ENCODE measurements around the gene RFNG. TPM values are rescaled to one million over a fixed set of nuclear protein-coding genes. Genes with fewer than 3 reads are reported as not detected.

The RFNG gene
- total and polyA plus RNA-seq, 2 of the 13 experiments (the other 11 are each of a cell fraction or from before 2014, with no cell fraction given), result 61.4 to 64.0 TPM

- TF ChIP-seq ZNF407 (CRISPR knock-in tag; IDR thresholded peaks at IDR 0.05; ENCODE audit: not compliant biosample characterization), result peak; percentile 22
- TF ChIP-seq HINFP (CRISPR knock-in tag; IDR thresholded peaks at IDR 0.05; ENCODE audit: low read depth), result peak; percentile 68; the same call in 1 of the 2 replicates
- peak; percentile 35; the same call in 1 of the 2 replicates for TF ChIP-seq SSRP1 (CRISPR knock-in tag; IDR thresholded peaks at IDR 0.05)
- TF ChIP-seq SPEN (CRISPR knock-in tag; IDR thresholded peaks at IDR 0.05; ENCODE audit: low read depth), result peak; percentile 100
- TF ChIP-seq ZNF639 (CRISPR knock-in tag; conservative IDR thresholded peaks at IDR 0.05), result peak; percentile 99
- peak; percentile 42 for TF ChIP-seq HNF4A (CRISPR knock-in tag; IDR thresholded peaks at IDR 0.05)
- TF ChIP-seq ZNF24 (IDR thresholded peaks at IDR 0.05), result no peak
- peak; percentile 94 for TF ChIP-seq ZFY (CRISPR knock-in tag; IDR thresholded peaks at IDR 0.05)
- TF ChIP-seq PAF1 (CRISPR knock-in tag; IDR thresholded peaks at IDR 0.05), result no peak
- peak; percentile 81; the same call in 1 of the 2 replicates for TF ChIP-seq ZNF563 (CRISPR knock-in tag; IDR thresholded peaks at IDR 0.05)
- 0 out of 2 replicates have a peak, but pooled peaks have one; percentile 55 for TF ChIP-seq ZBTB44 (CRISPR knock-in tag; IDR thresholded peaks at IDR 0.05)
- TF ChIP-seq ARNT (IDR thresholded peaks at IDR 0.05), result no peak
- 0 out of 2 replicates have a peak, but pooled peaks have one; percentile 57 for TF ChIP-seq CCDC6 (CRISPR knock-in tag; IDR thresholded peaks at IDR 0.05)
- no peak for TF ChIP-seq RFX3 (CRISPR knock-in tag; IDR thresholded peaks at IDR 0.05)
- TF ChIP-seq ESRRA (CRISPR knock-in tag; IDR thresholded peaks at IDR 0.05; ENCODE audit: low read depth), result peak; percentile 96
- no peak for TF ChIP-seq JDP2 (CRISPR knock-in tag; IDR thresholded peaks at IDR 0.05; ENCODE audit: borderline replicate concordance)
- peak; percentile 98 for TF ChIP-seq CBFB (CRISPR knock-in tag; IDR thresholded peaks at IDR 0.05)
- TF ChIP-seq DMAP1 (CRISPR knock-in tag; IDR thresholded peaks at IDR 0.05), result peak; percentile 81
- TF ChIP-seq ATM (IDR thresholded peaks at IDR 0.05; ENCODE audit: borderline replicate concordance), result no peak
Observed at GRCh38 chr17:82065638-82066303, 14.2 kb upstream of the RFNG start, which contains the start of gene DUS1L (continued).
